CD14-positive monocyte (primary cell): ENCODE measurements around the gene FIGNL2. TPM values are rescaled to one million over a fixed set of nuclear protein-coding genes. Genes with fewer than 3 reads are reported as not detected.
A peak's percentile ranks its signal among the peaks of the same experiment; 100 is the strongest.

Experiments used
- DNase-seq, 3 donors: peaks; one replicate each; pipeline ENCODE4 v3.0.0-alpha.2; 2011 to 2022
- H2AFZ ChIP-seq: 2 replicates; pipeline ENCODE4 v1.6.0; 2012; ENCODE audit warnings: mild to moderate bottlenecking, low read depth, low read length, inconsistent platforms; ENCODE audit not compliant: insufficient read depth, poor library complexity, severe bottlenecking
- H3K27ac ChIP-seq, 2 donors: 1 replicate in 1 of 2; 2 replicates in 1 of 2; pipeline ENCODE4 v1.5.1; 2012 to 2013; ENCODE audit warnings: low read length in 2 of 2, control low read depth in 1 of 2, inconsistent platforms in 1 of 2, low read depth in 1 of 2, mild to moderate bottlenecking in 1 of 2
- H3K27me3 ChIP-seq, 2 donors: one replicate each; pipeline versions ENCODE4 v1.6.0 to v1.6.1; 2011 to 2013; ENCODE audit warnings: low read length in 2 of 2; ENCODE audit not compliant: control insufficient read depth in 2 of 2, insufficient read depth in 2 of 2
- H3K36me3 ChIP-seq, 2 donors: replicated peaks in 1 of 2; 1 replicate in 1 of 2; 2 replicates in 1 of 2; pipeline versions ENCODE4 v1.5.1 to v1.6.1; 2012 to 2013; ENCODE audit warnings: low read length in 2 of 2, control low read depth in 1 of 2, inconsistent platforms in 1 of 2, mild to moderate bottlenecking in 1 of 2; ENCODE audit not compliant: insufficient read depth in 2 of 2, control insufficient read depth in 1 of 2
- H3K4me1 ChIP-seq, 2 donors: 1 replicate in 1 of 2; 2 replicates in 1 of 2; pipeline versions ENCODE4 v1.5.1 to v1.6.1; 2012 to 2013; ENCODE audit warnings: low read length in 2 of 2, control low read depth in 1 of 2, inconsistent platforms in 1 of 2, mild to moderate bottlenecking in 1 of 2, moderate library complexity in 1 of 2; ENCODE audit not compliant: insufficient read depth in 2 of 2, control insufficient read depth in 1 of 2
- H3K4me2 ChIP-seq: replicated peaks from 2 replicates; pipeline ENCODE3; 2012; ENCODE audit warnings: low read length, moderate library complexity, mild to moderate bottlenecking; ENCODE audit not compliant: poor library complexity, severe bottlenecking; ENCODE audit errors: extremely low read depth
- H3K4me3 ChIP-seq, 3 experiments: fragments of 200-600 bp in 1 of 3; sonication (generic) in 1 of 3; replicated peaks in 1 of 3; 1 replicate in 2 of 3; 2 replicates in 1 of 3; pipeline ENCODE4 v1.5.1; 2011 to 2013; ENCODE audit warnings: low read length in 3 of 3, mild to moderate bottlenecking in 3 of 3, control low read depth in 2 of 3, low read depth in 2 of 3, inconsistent platforms in 1 of 3, moderate library complexity in 1 of 3
- H3K79me2 ChIP-seq: 2 replicates; pipeline ENCODE4 v1.6.0; 2012; ENCODE audit warnings: mild to moderate bottlenecking, control low read depth, inconsistent platforms, low read length, moderate library complexity; ENCODE audit not compliant: insufficient read depth
- H3K9ac ChIP-seq: 2 replicates; pipeline ENCODE4 v1.6.0; 2017; ENCODE audit warnings: low read length, mild to moderate bottlenecking; ENCODE audit not compliant: insufficient read depth, poor library complexity, severe bottlenecking
- H3K9me3 ChIP-seq, 2 donors: replicated peaks in 1 of 2; 1 replicate in 1 of 2; 2 replicates in 1 of 2; pipeline versions ENCODE4 v1.5.1 to v1.6.1; 2012 to 2013; ENCODE audit warnings: low read length in 2 of 2, control low read depth in 1 of 2; ENCODE audit not compliant: control insufficient read depth in 1 of 2, insufficient read depth in 1 of 2
- H4K20me1 ChIP-seq: 2 replicates; pipeline ENCODE4 v1.6.0; 2012; ENCODE audit warnings: mild to moderate bottlenecking, low read length, control low read depth, moderate library complexity; ENCODE audit not compliant: insufficient read depth
- H3K27ac Mint-ChIP-seq, 7 donors: one replicate each; pipeline ENCODE4 v1.8.0; 2020; ENCODE audit warnings: mild to moderate bottlenecking in 7 of 7, mixed read lengths in 7 of 7, moderate library complexity in 6 of 7, inconsistent platforms in 2 of 7
- H3K27me3 Mint-ChIP-seq, 3 donors: one replicate each; pipeline ENCODE4 v1.8.0; 2021 to 2022; ENCODE audit warnings: low read depth in 3 of 3, mild to moderate bottlenecking in 3 of 3, mixed read lengths in 3 of 3, moderate library complexity in 3 of 3, inconsistent platforms in 1 of 3
- H3K36me3 Mint-ChIP-seq, 2 donors: one replicate each; pipeline ENCODE4 v1.8.0; 2020; ENCODE audit warnings: mixed read lengths in 2 of 2, inconsistent platforms in 1 of 2, mild to moderate bottlenecking in 1 of 2
- H3K4me1 Mint-ChIP-seq: one replicate; pipeline ENCODE4 v1.8.0; 2020; ENCODE audit warnings: mild to moderate bottlenecking, mixed read lengths
- H3K4me3 Mint-ChIP-seq, 2 donors: one replicate each; pipeline ENCODE4 v1.8.0; 2020; ENCODE audit warnings: mild to moderate bottlenecking in 2 of 2, mixed read lengths in 2 of 2, moderate library complexity in 1 of 2
- H3K9me3 Mint-ChIP-seq, 7 donors: one replicate each; pipeline ENCODE4 v1.8.0; 2020 to 2022; ENCODE audit warnings: mixed read lengths in 7 of 7, mild to moderate bottlenecking in 6 of 7, moderate library complexity in 6 of 7, inconsistent platforms in 2 of 7
- CTCF ChIP-seq: fragments of 200-600 bp; IDR thresholded peaks from one replicate; pipeline ENCODE4 v1.8.0; 2022; ENCODE audit warnings: antibody characterized with exemption, mild to moderate bottlenecking
- WGBS: methylation state at CpG from one replicate; pipeline ENCODE4 v1.1.5; 2013; ENCODE audit warnings: missing lambda C conversion rate; ENCODE audit not compliant: insufficient coverage; 5-methylcytosine and 5-hydroxymethylcytosine counted together
- intact Hi-C, 2 donors: fragments of 100-400 bp; cut with micrococcal nuclease; formaldehyde crosslinking; loops; one replicate each; pipeline versions ENCODE4 v1.15.0 to v1.15.1; 2023
- polyA plus RNA-seq, 3 donors: library from polyadenylated mRNA; depleted of rRNA in 1 of 3; unstranded in 2 of 3; stranded (reverse) in 1 of 3; fragments of 300-500 nt in 2 of 3; fragments of >200 nt in 1 of 3; fragmentation: Illumina TruSeq in 2 of 3; gene quantifications; 1 replicate in 2 of 3; 2 replicates in 1 of 3; pipeline ENCODE4 v1.2.3, GENCODE V29; 2012 to 2021

The FIGNL2 gene
- polyA plus RNA-seq, 3 donors = 0.06 to 0.52 TPM; not detected in 1

- TF ChIP-seq CTCF = no peak
Measured at GRCh38 chr12:51896236-51896635, 47.7 kb upstream of the FIGNL2 start.

GRCh38 chr12:51895378-51896135 is 47.0 kb upstream of the FIGNL2 start:
- no peak overlapping the region for H3K9ac ChIP-seq
- H3K9me3 Mint-ChIP-seq = peaks cover 0 to 1% (median 0%) of the 10 kb centered on the region in 7 donors
- H3K4me3 Mint-ChIP-seq = no peak overlapping the region
- peak overlapping the region in 2 of 7 donors; percentile 33 to 72 for H3K27ac Mint-ChIP-seq
- no peaks in the 10 kb centered on the region for H3K79me2 ChIP-seq
- H3K4me2 ChIP-seq = no peak overlapping the region
- WGBS = 91% methylated on average over 6 of the region's 8 CpGs
- no peak overlapping the region for H3K27ac ChIP-seq
- H3K27me3 ChIP-seq = no peaks in the 10 kb centered on the region
- no peaks in the 10 kb centered on the region for H3K36me3 ChIP-seq
- peaks cover 0 to 3% (median 1%) of the 10 kb centered on the region in 3 donors for H3K27me3 Mint-ChIP-seq
- no peak for TF ChIP-seq CTCF
- no peaks in the 10 kb centered on the region for H3K4me1 ChIP-seq
- no peak overlapping the region for H2AFZ ChIP-seq
- DNase-seq = no peak
- no peaks in the 10 kb centered on the region for H3K36me3 Mint-ChIP-seq
- H3K9me3 ChIP-seq = no peaks in the 10 kb centered on the region
- intact Hi-C loops = no loop called here
- no peaks in the 10 kb centered on the region for H4K20me1 ChIP-seq
- H3K4me1 Mint-ChIP-seq = peaks cover 2% of the 10 kb centered on the region
- no peak overlapping the region for H3K4me3 ChIP-seq

More at GRCh38 chr12:51896236-51896635, 47.7 kb upstream of the FIGNL2 start:
- H3K27ac ChIP-seq = no peak overlapping the region
- no peaks in the 10 kb centered on the region for H3K4me1 ChIP-seq
- H3K9me3 ChIP-seq = no peaks in the 10 kb centered on the region
- DNase-seq = no peak
- peaks cover 2% of the 10 kb centered on the region for H3K4me1 Mint-ChIP-seq
- H3K36me3 Mint-ChIP-seq = no peaks in the 10 kb centered on the region
- 88% methylated on average over 3 of the region's 3 CpGs for WGBS
- no peaks in the 10 kb centered on the region for H3K79me2 ChIP-seq
- intact Hi-C loops = no loop called here
- no peaks in the 10 kb centered on the region for H3K27me3 ChIP-seq
- no peaks in the 10 kb centered on the region for H3K36me3 ChIP-seq
- H2AFZ ChIP-seq = no peak overlapping the region
- no peak overlapping the region for H3K4me3 Mint-ChIP-seq
- peaks cover 0 to 3% (median 3%) of the 10 kb centered on the region in 3 donors for H3K27me3 Mint-ChIP-seq
- peaks cover 0 to 1% (median 0%) of the 10 kb centered on the region in 7 donors for H3K9me3 Mint-ChIP-seq
- H4K20me1 ChIP-seq = no peaks in the 10 kb centered on the region
- no peak overlapping the region for H3K4me3 ChIP-seq
- no peak overlapping the region for H3K4me2 ChIP-seq
- H3K27ac Mint-ChIP-seq = no peak overlapping the region
- no peak overlapping the region for H3K9ac ChIP-seq
